ENCODE results near the gene TRPM3. TPM values are rescaled to one million over a fixed set of nuclear protein-coding genes. Genes with fewer than 3 reads are reported as not detected.

TRPM3 gene
- total RNA-seq, 4 donors from 2014 or later, result 0.27 to 1.2 (median 0.47) TPM; not detected in 1

DNA sequence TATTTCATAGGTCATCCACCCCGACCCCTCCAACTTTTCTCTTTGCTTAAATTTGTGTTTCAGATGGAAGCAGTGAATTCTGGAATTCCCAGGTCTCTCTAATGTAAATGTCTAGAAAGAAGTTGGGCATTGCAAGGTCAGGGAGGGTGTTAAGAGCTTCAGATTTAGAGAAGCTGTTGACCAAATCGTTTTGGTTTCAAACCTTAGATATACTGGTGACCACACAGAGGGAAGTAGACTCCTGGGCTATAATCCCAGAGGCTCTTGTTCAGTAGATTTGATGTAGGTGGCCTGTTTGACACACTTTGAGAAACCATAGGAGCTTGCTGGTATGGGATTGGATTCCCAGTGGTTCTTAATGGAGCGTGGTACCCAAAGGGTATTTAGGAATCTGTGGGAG is 569.6 kb downstream of the TRPM3 start:
- ATAC-seq, result no peak
- Histone ChIP-seq H3K4me3 (no peak overlapping the region), H3K4me1 (peaks cover 0 to 21% (median 16%) of the 10 kb centered on the region in 3 donors), H3K9me3 (no peaks in the 10 kb centered on the region), H3K27me3 (no peaks in the 10 kb centered on the region), H3K27ac (no peak overlapping the region), H3K36me3 (no peaks in the 10 kb centered on the region)
- TF ChIP-seq, protein P1, sequence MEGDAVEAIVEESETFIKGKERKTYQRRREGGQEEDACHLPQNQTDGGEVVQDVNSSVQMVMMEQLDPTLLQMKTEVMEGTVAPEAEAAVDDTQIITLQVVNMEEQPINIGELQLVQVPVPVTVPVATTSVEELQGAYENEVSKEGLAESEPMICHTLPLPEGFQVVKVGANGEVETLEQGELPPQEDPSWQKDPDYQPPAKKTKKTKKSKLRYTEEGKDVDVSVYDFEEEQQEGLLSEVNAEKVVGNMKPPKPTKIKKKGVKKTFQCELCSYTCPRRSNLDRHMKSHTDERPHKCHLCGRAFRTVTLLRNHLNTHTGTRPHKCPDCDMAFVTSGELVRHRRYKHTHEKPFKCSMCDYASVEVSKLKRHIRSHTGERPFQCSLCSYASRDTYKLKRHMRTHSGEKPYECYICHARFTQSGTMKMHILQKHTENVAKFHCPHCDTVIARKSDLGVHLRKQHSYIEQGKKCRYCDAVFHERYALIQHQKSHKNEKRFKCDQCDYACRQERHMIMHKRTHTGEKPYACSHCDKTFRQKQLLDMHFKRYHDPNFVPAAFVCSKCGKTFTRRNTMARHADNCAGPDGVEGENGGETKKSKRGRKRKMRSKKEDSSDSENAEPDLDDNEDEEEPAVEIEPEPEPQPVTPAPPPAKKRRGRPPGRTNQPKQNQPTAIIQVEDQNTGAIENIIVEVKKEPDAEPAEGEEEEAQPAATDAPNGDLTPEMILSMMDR (IDR thresholded peaks at IDR 0.05), result no peak
- TF ChIP-seq POLR2A (IDR thresholded peaks at IDR 0.05), result no peak
- TF ChIP-seq POLR2AphosphoS5 (IDR thresholded peaks at IDR 0.05), result no peak
- TF ChIP-seq EP300 (IDR thresholded peaks at IDR 0.05), result no peak
- WGBS, 2 donors (ENCODE audit: low coverage in 1 of 2), result 80 to 82% methylated on average over 2 of the region's 3 CpGs

DNA sequence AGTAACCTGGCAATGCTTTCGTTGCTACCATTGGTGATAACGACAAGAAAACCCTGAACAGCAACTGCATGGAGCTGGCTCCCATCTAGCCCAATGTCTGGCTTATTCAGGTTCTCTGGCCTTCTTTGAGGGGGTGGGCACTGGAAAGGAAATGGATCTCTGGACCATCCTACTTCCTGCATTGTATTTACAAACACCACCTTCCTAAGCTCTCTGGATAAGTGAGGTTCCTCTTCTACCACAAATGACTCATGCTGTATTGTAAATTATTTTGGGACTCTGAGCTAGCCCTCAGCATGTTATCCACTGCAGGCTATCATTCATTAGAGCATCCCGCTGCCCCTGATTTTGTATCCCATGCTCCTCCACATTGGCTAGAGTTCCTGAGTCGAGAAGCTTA is 570.0 kb downstream of the TRPM3 start:
- Histone ChIP-seq H3K36me3 (no peaks in the 10 kb centered on the region), H3K4me1 (peaks cover 0 to 21% (median 16%) of the 10 kb centered on the region in 3 donors), H3K27me3 (no peaks in the 10 kb centered on the region), H3K27ac (no peak overlapping the region), H3K4me3 (no peak overlapping the region), H3K9me3 (no peaks in the 10 kb centered on the region)
- WGBS, 2 donors (ENCODE audit: low coverage in 1 of 2), result 89 to 93% methylated on average over 3 to 4 of the region's 4 CpGs
- TF ChIP-seq POLR2AphosphoS5 (IDR thresholded peaks at IDR 0.05), result no peak
- TF ChIP-seq, protein P1 (IDR thresholded peaks at IDR 0.05), result no peak
- no peak for TF ChIP-seq POLR2A (IDR thresholded peaks at IDR 0.05)
- no peak for TF ChIP-seq EP300 (IDR thresholded peaks at IDR 0.05)
- ATAC-seq, result no peak

DNA sequence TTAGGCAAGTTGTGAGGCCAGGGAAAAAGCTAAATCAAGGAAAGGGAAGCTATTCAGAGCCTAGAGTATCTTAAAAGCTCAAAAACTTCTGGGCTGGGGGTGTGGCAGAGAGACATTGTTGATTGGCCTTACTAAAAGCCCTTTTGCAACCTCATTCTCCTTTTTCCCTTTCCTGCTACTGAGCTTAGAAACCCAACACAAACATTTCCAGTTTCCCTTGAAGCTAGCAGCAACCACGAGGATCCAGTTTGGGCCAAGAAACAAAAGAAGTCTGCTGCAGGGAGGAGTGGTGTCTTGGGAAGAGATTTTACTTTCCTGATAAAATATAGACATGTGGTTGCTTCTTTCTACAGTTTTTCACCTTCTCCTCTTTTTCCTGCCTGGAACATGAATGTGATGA is 571.5 kb downstream of the TRPM3 start:
- TF ChIP-seq POLR2A (IDR thresholded peaks at IDR 0.05) (no peak), EP300 (IDR thresholded peaks at IDR 0.05) (no peak), POLR2AphosphoS5 (IDR thresholded peaks at IDR 0.05) (no peak)
- TF ChIP-seq, protein P1 (IDR thresholded peaks at IDR 0.05), result no peak
- Histone ChIP-seq H3K4me3 (no peak overlapping the region), H3K4me1 (peaks cover 0 to 17% (median 13%) of the 10 kb centered on the region in 3 donors), H3K27me3 (no peaks in the 10 kb centered on the region), H3K36me3 (no peaks in the 10 kb centered on the region), H3K27ac (no peak overlapping the region), H3K9me3 (no peaks in the 10 kb centered on the region)
- 60 to 73% methylated on average over 1 of the region's 1 CpG for WGBS, 2 donors (ENCODE audit: low coverage in 1 of 2)
- ATAC-seq, result no peak

DNA sequence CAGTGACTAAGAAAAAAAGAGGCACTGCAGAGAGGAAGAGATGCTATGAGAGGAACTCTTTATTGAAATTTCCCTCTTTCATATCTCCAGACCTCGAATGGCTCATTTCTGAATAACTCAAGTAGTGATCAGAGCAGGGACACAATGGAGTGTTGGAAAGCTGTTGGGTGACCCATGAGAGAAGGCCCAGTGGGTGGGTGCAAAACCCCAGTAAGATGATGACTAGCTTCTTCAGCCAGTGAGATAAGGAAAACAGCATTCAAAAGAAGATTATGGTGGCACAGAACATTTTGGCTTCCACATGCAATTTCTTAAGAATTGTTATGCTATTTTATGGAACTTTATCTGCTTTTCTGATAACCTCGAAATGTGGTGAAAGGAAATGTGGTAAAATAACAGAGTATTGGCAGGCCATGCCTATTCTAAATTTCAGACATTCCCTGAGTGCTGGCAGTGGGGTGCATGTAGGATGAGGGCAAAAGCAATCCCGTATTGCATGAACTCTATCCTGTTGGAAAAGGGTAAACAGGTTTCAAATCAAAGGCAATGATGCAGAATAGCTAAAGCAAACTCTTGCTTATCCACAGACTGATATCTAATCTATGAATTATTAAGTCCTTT is 579.0 kb downstream of the TRPM3 start:
- 81 to 89% methylated on average over 3 of the region's 3 CpGs for WGBS, 2 donors (ENCODE audit: low coverage in 1 of 2)
- TF ChIP-seq EP300 (IDR thresholded peaks at IDR 0.05) (no peak), POLR2A (IDR thresholded peaks at IDR 0.05) (no peak), POLR2AphosphoS5 (IDR thresholded peaks at IDR 0.05) (no peak)
- TF ChIP-seq, protein P1 (IDR thresholded peaks at IDR 0.05), result no peak
- no peaks in the 10 kb centered on the region for H3K36me3 ChIP-seq
- H3K4me1 ChIP-seq, result no peaks in the 10 kb centered on the region
- H3K9me3 ChIP-seq, result no peaks in the 10 kb centered on the region
- ATAC-seq, result no peak
- H3K4me3 ChIP-seq, result no peak overlapping the region
- no peak overlapping the region for H3K27ac ChIP-seq
- H3K27me3 ChIP-seq, result no peaks in the 10 kb centered on the region

DNA sequence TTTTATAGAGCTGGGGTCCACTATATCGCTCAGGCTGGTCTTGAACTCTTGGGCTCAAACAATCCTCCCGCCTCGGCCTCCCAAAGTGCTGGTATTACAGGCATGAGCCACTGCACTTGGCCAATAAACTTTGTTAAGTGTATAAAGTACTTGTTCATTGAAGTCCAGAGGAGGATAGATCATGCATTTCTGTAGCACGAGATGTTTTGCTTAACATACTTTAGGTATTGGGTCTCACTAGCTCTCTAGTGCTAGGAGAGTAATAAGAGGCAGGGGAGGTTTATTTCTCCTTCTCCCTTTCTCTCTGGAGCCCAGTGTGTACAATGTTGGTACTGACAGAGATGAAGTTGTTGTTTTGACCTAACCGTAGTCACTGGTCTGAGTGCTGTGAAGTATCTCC is 581.4 kb downstream of the TRPM3 start:
- no peaks in the 10 kb centered on the region for H3K36me3 ChIP-seq
- TF ChIP-seq, protein P1 (IDR thresholded peaks at IDR 0.05), result no peak
- no peak for TF ChIP-seq POLR2AphosphoS5 (IDR thresholded peaks at IDR 0.05)
- no peak overlapping the region for H3K4me3 ChIP-seq
- no peak for ATAC-seq
- H3K9me3 ChIP-seq, result no peaks in the 10 kb centered on the region
- H3K27ac ChIP-seq, result no peak overlapping the region
- H3K4me1 ChIP-seq, result no peaks in the 10 kb centered on the region
- H3K27me3 ChIP-seq, result no peaks in the 10 kb centered on the region
- 83 to 96% methylated on average over 1 to 4 of the region's 5 CpGs for WGBS, 2 donors (ENCODE audit: low coverage in 1 of 2)
